HEK293 (cell line): Measurements from ENCODE around the gene ADD2.
"Not testable (repeated sequence)": the region's sequence is repeated elsewhere in the genome, so short reads cannot be mapped to it uniquely, and the experiment has no call there.

ENCODE experiments used
- CTCF ChIA-PET: fragments of 350-600 bp; formaldehyde crosslinking; extraction: SDS; loops from one replicate; lab custom pipeline; 2021; ENCODE audit warnings: antibody characterized with exemption; lab: Yijun Ruan, JAX
- POLR2A ChIA-PET: fragments of 300-600 bp; formaldehyde crosslinking; extraction: SDS; loops from one replicate; lab custom pipeline; 2020; ENCODE audit warnings: antibody characterized with exemption, inconsistent platforms; lab: Yijun Ruan, JAX
- H3K27ac ChIP-seq: fragments of 200-500 bp; sonication (Bioruptor generic); 2 replicates; pipeline ENCODE4 v1.5.1; 2014; ENCODE audit warnings: low read depth, low read length, control low read depth, inconsistent platforms; ENCODE audit errors: extremely low read depth
- H3K36me3 ChIP-seq, 2 experiments: fragments of 200-500 bp in 1 of 2; sonication (Bioruptor generic) in 1 of 2; 1 replicate in 1 of 2; 2 replicates in 1 of 2; pipeline ENCODE4 v1.5.1; 2014 to 2017; ENCODE audit warnings: inconsistent platforms in 2 of 2, low read length in 2 of 2; ENCODE audit not compliant: control insufficient read depth in 2 of 2, insufficient read depth in 1 of 2
- H3K4me1 ChIP-seq: fragments of 200-500 bp; sonication (Bioruptor generic); 2 replicates; pipeline ENCODE4 v1.5.1; 2014; ENCODE audit warnings: mild to moderate bottlenecking, low read length, inconsistent platforms; ENCODE audit not compliant: control insufficient read depth, insufficient read depth
- H3K4me3 ChIP-seq: 2 replicates; pipeline ENCODE4 v1.5.1; 2011; ENCODE audit warnings: low read depth, mild to moderate bottlenecking, control low read depth, low read length, moderate library complexity
- H3K9me3 ChIP-seq: fragments of 200-500 bp; sonication (Bioruptor generic); 2 replicates; pipeline ENCODE4 v1.5.1; 2014; ENCODE audit warnings: low read depth, low read length, inconsistent platforms; ENCODE audit not compliant: control insufficient read depth, insufficient read depth
- HOXD13 ChIP-seq: sonication (generic); formaldehyde crosslinking; IDR thresholded peaks from 2 replicates; pipeline ENCODE4 v1.8.0; 2022; ENCODE audit warnings: missing genetic modification reagents, borderline replicate concordance
- KLF9 ChIP-seq: fragments of 450-650 bp; formaldehyde crosslinking; IDR thresholded peaks from 2 replicates; pipeline ENCODE4 v1.5.1; 2016; ENCODE audit warnings: missing biosample characterization, missing genetic modification characterization, low read depth
- SCRT2 ChIP-seq: fragments of 450-650 bp; formaldehyde crosslinking; IDR thresholded peaks from 2 replicates; pipeline ENCODE4 v1.5.1; 2016; ENCODE audit warnings: missing biosample characterization, missing genetic modification characterization
- TCF7L2 ChIP-seq: IDR thresholded peaks from 2 replicates; pipeline ENCODE4 v1.6.1; 2011; ENCODE audit warnings: low read depth, mild to moderate bottlenecking, inconsistent platforms, low read length, moderate library complexity, borderline replicate concordance
- ZNF146 ChIP-seq: fragments of 450-650 bp; formaldehyde crosslinking; IDR thresholded peaks from 2 replicates; pipeline ENCODE4 v1.5.1; 2016; ENCODE audit warnings: missing biosample characterization, missing genetic modification characterization
- ZNF155 ChIP-seq: fragments of 450-650 bp; formaldehyde crosslinking; IDR thresholded peaks from 2 replicates; pipeline ENCODE4 v1.5.1; 2016; ENCODE audit warnings: missing biosample characterization, missing genetic modification characterization
- ZNF157 ChIP-seq: fragments of 450-650 bp; formaldehyde crosslinking; IDR thresholded peaks from 2 replicates; pipeline ENCODE4 v1.5.1; 2016; ENCODE audit warnings: missing biosample characterization, missing genetic modification characterization
- ZNF214 ChIP-seq: fragments of 450-650 bp; formaldehyde crosslinking; IDR thresholded peaks from 2 replicates; pipeline ENCODE4 v1.5.1; 2017; ENCODE audit warnings: missing biosample characterization, mild to moderate bottlenecking, missing genetic modification characterization, borderline replicate concordance
- ZNF350 ChIP-seq: fragments of 450-650 bp; formaldehyde crosslinking; IDR thresholded peaks from 2 replicates; pipeline ENCODE4 v1.5.0; 2017; ENCODE audit warnings: missing biosample characterization, mild to moderate bottlenecking, missing genetic modification characterization
- ZNF366 ChIP-seq: fragments of 450-650 bp; formaldehyde crosslinking; conservative IDR thresholded peaks from 2 replicates; pipeline ENCODE4 v1.5.1; 2016; ENCODE audit warnings: missing biosample characterization, missing genetic modification characterization
- ZNF48 ChIP-seq: fragments of 450-650 bp; formaldehyde crosslinking; IDR thresholded peaks from 2 replicates; pipeline ENCODE4 v1.5.1; 2016; ENCODE audit warnings: missing biosample characterization, missing genetic modification characterization
- ZNF529 ChIP-seq: fragments of 450-650 bp; formaldehyde crosslinking; IDR thresholded peaks from 2 replicates; pipeline ENCODE4 v1.5.1; 2017; ENCODE audit warnings: missing genetic modification characterization, missing biosample characterization; ENCODE audit not compliant: insufficient replicate concordance
- ZNF600 ChIP-seq: fragments of 450-650 bp; formaldehyde crosslinking; IDR thresholded peaks from 2 replicates; pipeline ENCODE4 v1.5.1; 2016; ENCODE audit warnings: missing biosample characterization, missing genetic modification characterization
- ZNF670 ChIP-seq: fragments of 450-650 bp; formaldehyde crosslinking; IDR thresholded peaks from 2 replicates; pipeline ENCODE4 v1.5.1; 2016; ENCODE audit warnings: missing biosample characterization, missing genetic modification characterization, low read depth
- ZNF777 ChIP-seq: fragments of 450-650 bp; formaldehyde crosslinking; IDR thresholded peaks from 2 replicates; pipeline ENCODE4 v1.5.1; 2017; ENCODE audit warnings: missing biosample characterization, missing genetic modification characterization, borderline replicate concordance
- ZNF792 ChIP-seq: fragments of 450-650 bp; formaldehyde crosslinking; IDR thresholded peaks from 2 replicates; pipeline ENCODE4 v1.5.1; 2016; ENCODE audit warnings: missing biosample characterization, missing genetic modification characterization
- TF ChIP-seq, protein P1 (sequence below): fragments of 450-650 bp; formaldehyde crosslinking; IDR thresholded peaks from 2 replicates; pipeline ENCODE4 v1.5.1; 2016; ENCODE audit warnings: missing biosample characterization, missing genetic modification characterization
- TF ChIP-seq, protein P2 (sequence below): fragments of 450-650 bp; formaldehyde crosslinking; IDR thresholded peaks from 2 replicates; pipeline ENCODE4 v1.5.1; 2017; ENCODE audit warnings: missing biosample characterization, missing genetic modification characterization
- TF ChIP-seq, protein P3 (sequence below): fragments of 450-650 bp; formaldehyde crosslinking; IDR thresholded peaks from 2 replicates; pipeline ENCODE4 v1.5.0; 2017; ENCODE audit warnings: missing biosample characterization, missing genetic modification characterization, borderline replicate concordance

Gene ADD2

DNA sequence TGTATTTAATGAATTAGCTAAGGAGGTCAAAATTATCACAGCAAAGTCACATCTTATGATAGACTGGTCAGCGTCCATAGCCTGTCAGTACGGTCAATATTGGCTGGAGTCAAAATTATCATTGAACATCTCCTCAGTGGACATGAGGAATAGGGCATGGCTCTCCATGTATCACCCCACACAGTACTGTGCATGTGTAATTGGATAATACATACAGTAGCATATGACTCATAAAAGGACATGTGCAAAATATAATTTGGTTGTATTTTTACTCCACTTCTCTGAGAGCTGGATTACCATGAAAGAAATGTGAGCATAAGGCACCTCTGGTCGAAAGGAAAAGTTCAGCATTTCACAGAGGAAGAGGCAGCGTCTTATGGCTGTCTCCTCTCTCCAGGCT lies 24.9 kb downstream of the ADD2 start (continued):
- TF ChIP-seq, protein P1, sequence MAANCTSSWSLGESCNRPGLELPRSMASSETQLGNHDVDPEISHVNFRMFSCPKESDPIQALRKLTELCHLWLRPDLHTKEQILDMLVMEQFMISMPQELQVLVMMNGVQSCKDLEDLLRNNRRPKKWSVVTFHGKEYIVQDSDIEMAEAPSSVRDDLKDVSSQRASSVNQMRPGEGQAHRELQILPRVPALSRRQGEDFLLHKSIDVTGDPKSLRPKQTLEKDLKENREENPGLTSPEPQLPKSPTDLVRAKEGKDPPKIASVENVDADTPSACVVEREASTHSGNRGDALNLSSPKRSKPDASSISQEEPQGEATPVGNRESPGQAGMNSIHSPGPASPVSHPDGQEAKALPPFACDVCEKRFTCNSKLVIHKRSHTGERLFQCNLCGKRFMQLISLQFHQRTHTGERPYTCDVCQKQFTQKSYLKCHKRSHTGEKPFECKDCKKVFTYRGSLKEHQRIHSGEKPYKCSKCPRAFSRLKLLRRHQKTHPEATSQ: no peak
- TF ChIP-seq ZNF214 (no peak), TCF7L2 (no peak), ZNF157 (no peak), ZNF366 (tag by site-specific recombination) (no peak), ZNF350 (tag by site-specific recombination) (no peak), ZNF529 (tag by site-specific recombination) (no peak), ZNF792 (tag by site-specific recombination) (no peak), ZNF670 (tag by site-specific recombination) (no peak)

DNA sequence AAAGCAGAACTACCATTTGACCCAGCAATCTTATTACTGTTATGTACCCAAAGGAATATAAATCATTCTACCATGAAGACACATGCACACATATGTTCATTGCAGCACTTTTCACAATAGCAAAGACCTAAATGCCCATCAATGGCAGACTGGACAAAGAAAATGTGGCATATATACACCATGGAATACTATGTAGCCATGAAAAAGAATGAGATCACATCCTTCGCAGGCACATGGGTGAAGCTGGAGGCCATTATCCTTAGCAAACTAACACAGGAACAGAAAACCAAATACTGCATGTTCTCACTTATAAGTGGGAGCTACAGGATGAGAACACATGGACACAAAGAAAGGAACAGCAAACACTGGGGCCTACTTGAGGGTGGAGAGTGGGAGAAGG lies 28.5 kb downstream of the ADD2 start:
- POLR2A ChIA-PET, H3K4me3 ChIP-seq, H3K4me1 ChIP-seq, H3K27ac ChIP-seq, H3K9me3 ChIP-seq, H3K36me3 ChIP-seq: not testable (repeated sequence)
- TF ChIP-seq ZNF146 (tag by site-specific recombination): peak; percentile 97
- CTCF ChIA-PET: interaction anchor here (0.6 to 1.2 kb wide), 3 partner anchors 30 to 213 kb away, joined by 3 to 5 read pairs (median 4); no protein-coding TSS in a partner anchor

DNA sequence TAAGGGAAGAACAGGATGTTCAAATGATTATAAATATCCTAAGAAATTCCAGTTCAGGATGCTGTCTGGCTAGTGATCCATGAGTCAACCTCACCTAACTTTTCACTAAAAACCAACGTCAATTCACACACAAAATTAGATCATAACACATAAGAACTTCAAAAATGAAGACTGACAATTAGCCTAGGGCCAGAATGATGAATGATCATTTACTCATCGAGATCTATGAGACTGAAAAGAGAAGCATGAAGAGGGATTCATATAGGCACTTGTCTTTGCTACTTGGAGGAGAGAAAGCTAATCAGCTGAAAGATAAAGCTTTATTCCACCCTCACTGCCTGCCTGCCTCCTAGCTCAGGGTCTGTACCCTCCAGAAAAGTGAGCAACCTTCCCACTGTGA lies 29.8 kb downstream of the ADD2 start:
- ChIA-PET POLR2A (no interaction called here), CTCF (interaction anchor here (0.8 to 1.1 kb wide), 2 partner anchors 29 to 30 kb away, joined by 4 to 5 read pairs; partner anchors contain the start of gene ADD2)
- no peaks in the 10 kb centered on the region; a peak in 1 of 3 replicates for H3K36me3 ChIP-seq
- no peaks in the 10 kb centered on the region for H3K9me3 ChIP-seq
- no peak overlapping the region for H3K4me3 ChIP-seq
- H3K27ac ChIP-seq: no peak overlapping the region
- TF ChIP-seq ZNF48 (tag by site-specific recombination): no peak
- no peak for TF ChIP-seq ZNF600 (tag by site-specific recombination)
- no peak for TF ChIP-seq ZNF155
- no peak for TF ChIP-seq SCRT2 (tag by site-specific recombination)
- TF ChIP-seq ZNF777 (tag by site-specific recombination): no peak
- no peak for TF ChIP-seq HOXD13 (CRISPR knock-in tag)
- TF ChIP-seq, protein P2, sequence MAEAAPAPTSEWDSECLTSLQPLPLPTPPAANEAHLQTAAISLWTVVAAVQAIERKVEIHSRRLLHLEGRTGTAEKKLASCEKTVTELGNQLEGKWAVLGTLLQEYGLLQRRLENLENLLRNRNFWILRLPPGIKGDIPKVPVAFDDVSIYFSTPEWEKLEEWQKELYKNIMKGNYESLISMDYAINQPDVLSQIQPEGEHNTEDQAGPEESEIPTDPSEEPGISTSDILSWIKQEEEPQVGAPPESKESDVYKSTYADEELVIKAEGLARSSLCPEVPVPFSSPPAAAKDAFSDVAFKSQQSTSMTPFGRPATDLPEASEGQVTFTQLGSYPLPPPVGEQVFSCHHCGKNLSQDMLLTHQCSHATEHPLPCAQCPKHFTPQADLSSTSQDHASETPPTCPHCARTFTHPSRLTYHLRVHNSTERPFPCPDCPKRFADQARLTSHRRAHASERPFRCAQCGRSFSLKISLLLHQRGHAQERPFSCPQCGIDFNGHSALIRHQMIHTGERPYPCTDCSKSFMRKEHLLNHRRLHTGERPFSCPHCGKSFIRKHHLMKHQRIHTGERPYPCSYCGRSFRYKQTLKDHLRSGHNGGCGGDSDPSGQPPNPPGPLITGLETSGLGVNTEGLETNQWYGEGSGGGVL (tag by site-specific recombination): no peak
- TF ChIP-seq, protein P3, sequence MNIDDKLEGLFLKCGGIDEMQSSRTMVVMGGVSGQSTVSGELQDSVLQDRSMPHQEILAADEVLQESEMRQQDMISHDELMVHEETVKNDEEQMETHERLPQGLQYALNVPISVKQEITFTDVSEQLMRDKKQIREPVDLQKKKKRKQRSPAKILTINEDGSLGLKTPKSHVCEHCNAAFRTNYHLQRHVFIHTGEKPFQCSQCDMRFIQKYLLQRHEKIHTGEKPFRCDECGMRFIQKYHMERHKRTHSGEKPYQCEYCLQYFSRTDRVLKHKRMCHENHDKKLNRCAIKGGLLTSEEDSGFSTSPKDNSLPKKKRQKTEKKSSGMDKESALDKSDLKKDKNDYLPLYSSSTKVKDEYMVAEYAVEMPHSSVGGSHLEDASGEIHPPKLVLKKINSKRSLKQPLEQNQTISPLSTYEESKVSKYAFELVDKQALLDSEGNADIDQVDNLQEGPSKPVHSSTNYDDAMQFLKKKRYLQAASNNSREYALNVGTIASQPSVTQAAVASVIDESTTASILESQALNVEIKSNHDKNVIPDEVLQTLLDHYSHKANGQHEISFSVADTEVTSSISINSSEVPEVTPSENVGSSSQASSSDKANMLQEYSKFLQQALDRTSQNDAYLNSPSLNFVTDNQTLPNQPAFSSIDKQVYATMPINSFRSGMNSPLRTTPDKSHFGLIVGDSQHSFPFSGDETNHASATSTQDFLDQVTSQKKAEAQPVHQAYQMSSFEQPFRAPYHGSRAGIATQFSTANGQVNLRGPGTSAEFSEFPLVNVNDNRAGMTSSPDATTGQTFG: no peak
- TF ChIP-seq KLF9: no peak
- H3K4me1 ChIP-seq: no peaks in the 10 kb centered on the region
